Hypothalamus (tissue), 51 donors: ENCODE data around the gene DUSP18.
"Not testable (repeated sequence)": the region's sequence is repeated elsewhere in the genome, so short reads cannot be mapped to it uniquely, and the experiment has no call there.

Source experiments
- DNase-seq, 51 donors: peaks; one replicate each; lab custom pipeline; 2025; lab: John Stamatoyannopoulos, UW

Gene DUSP18

GRCh38 chr22:30643055-30643875, 24.4 kb downstream of the DUSP18 start:
- peak in 17 of 51 donors; percentile 8 to 54 (median 21) for DNase-seq

GRCh38 chr22:30640839-30641430, 26.7 kb downstream of the DUSP18 start:
- DNase-seq: no peak

GRCh38 chr22:30640361-30640760, 27.3 kb downstream of the DUSP18 start:
- DNase-seq: no peak

- DNase-seq: no peak
Observed at GRCh38 chr22:30637701-30638114, 30.0 kb downstream of the DUSP18 start.

GRCh38 chr22:30636226-30637077, 31.2 kb downstream of the DUSP18 start:
- peak in 26 of 51 donors; percentile 15 to 60 (median 44) for DNase-seq

GRCh38 chr22:30635273-30636225, 32.1 kb downstream of the DUSP18 start, which contains the start of gene SLC35E4:
SLC35E4 (plus strand) TSS chr22:30635781; CDS start chr22:30636451, 670 bp downstream.
- DNase-seq: peak; percentile 52 to 98 (median 93)

- peak; percentile 39 to 92 (median 80) for DNase-seq
Observed at GRCh38 chr22:30634471-30635233, 33.0 kb downstream of the DUSP18 start.

GRCh38 chr22:30631469-30631868, 36.2 kb downstream of the DUSP18 start:
- DNase-seq: not testable (repeated sequence)

- DNase-seq: peak in 22 of 51 donors; percentile 9 to 65 (median 32)
Observed at GRCh38 chr22:30628491-30628890, 39.2 kb downstream of the DUSP18 start.

GRCh38 chr22:30627471-30627870, 40.2 kb downstream of the DUSP18 start:
- DNase-seq: no peak

- no peak for DNase-seq
Observed at GRCh38 chr22:30626413-30626812, 41.3 kb downstream of the DUSP18 start.

- not testable (repeated sequence) for DNase-seq
Observed at GRCh38 chr22:30619909-30620308, 47.8 kb downstream of the DUSP18 start.

- no peak for DNase-seq
Observed at GRCh38 chr22:30617819-30618218, 49.9 kb downstream of the DUSP18 start.

- DNase-seq: no peak
Observed at GRCh38 chr22:30615543-30615954, 52.1 kb downstream of the DUSP18 start.

GRCh38 chr22:30614879-30615278, 52.8 kb downstream of the DUSP18 start:
- DNase-seq: no peak

GRCh38 chr22:30614268-30614667, 53.4 kb downstream of the DUSP18 start:
- DNase-seq: no peak

- no peak for DNase-seq
Observed at GRCh38 chr22:30612789-30613188, 54.9 kb downstream of the DUSP18 start.
